GM21381 (cell line): ENCODE data around the gene RAD51AP2.
"Not testable (repeated sequence)": the region's sequence is repeated elsewhere in the genome, so short reads cannot be mapped to it uniquely, and the experiment has no call there.

Experiments used
- ATAC-seq: cut with Tn5 transposase; IDR thresholded peaks from one replicate; pipeline ENCODE4 v1.9.1; 2021; ENCODE audit warnings: mild to moderate bottlenecking, moderate library complexity; ENCODE audit not compliant: unreplicated experiment

Gene RAD51AP2

GRCh38 chr2:17518212-17519154 lies at the start of gene RAD51AP2:
Gene RAD51AP2 (minus strand): TSS chr2:17518440. CDS start chr2:17518415, 25 bp downstream.
- peak; percentile 85 for ATAC-seq

GRCh38 chr2:17565726-17566125 lies 47.5 kb upstream of the RAD51AP2 start:
- ATAC-seq: not testable (repeated sequence)

GRCh38 chr2:17558878-17559277 lies 40.6 kb upstream of the RAD51AP2 start:
- no peak for ATAC-seq

GRCh38 chr2:17558053-17558452 lies 39.8 kb upstream of the RAD51AP2 start:
- no peak for ATAC-seq

GRCh38 chr2:17557596-17557995 lies 39.4 kb upstream of the RAD51AP2 start:
- ATAC-seq: no peak

- no peak for ATAC-seq
Measured at GRCh38 chr2:17555150-17555549, 36.9 kb upstream of the RAD51AP2 start.

GRCh38 chr2:17550907-17551306 lies 32.7 kb upstream of the RAD51AP2 start:
- ATAC-seq: no peak

- no peak for ATAC-seq
Measured at GRCh38 chr2:17547737-17548136, 29.5 kb upstream of the RAD51AP2 start.

- no peak for ATAC-seq
Measured at GRCh38 chr2:17547237-17547636, 29.0 kb upstream of the RAD51AP2 start.

GRCh38 chr2:17545680-17546613 lies 27.7 kb upstream of the RAD51AP2 start:
- no peak for ATAC-seq

GRCh38 chr2:17544256-17544655 lies 26.0 kb upstream of the RAD51AP2 start:
- ATAC-seq: no peak

- ATAC-seq: no peak
Measured at GRCh38 chr2:17543848-17544247, 25.6 kb upstream of the RAD51AP2 start.

- ATAC-seq: no peak
Measured at GRCh38 chr2:17543131-17543660, 25.0 kb upstream of the RAD51AP2 start.

GRCh38 chr2:17542471-17542870 lies 24.2 kb upstream of the RAD51AP2 start:
- no peak for ATAC-seq

- no peak for ATAC-seq
Measured at GRCh38 chr2:17541531-17541950, 23.3 kb upstream of the RAD51AP2 start.

- ATAC-seq: no peak
Measured at GRCh38 chr2:17540813-17541530, 22.7 kb upstream of the RAD51AP2 start.

- ATAC-seq: no peak
Measured at GRCh38 chr2:17540093-17540812, 22.0 kb upstream of the RAD51AP2 start, which contains the start of gene VSNL1. Gene VSNL1 (plus strand): TSS chr2:17540696. CDS start chr2:17592075, 51,379 bp downstream.

- ATAC-seq: no peak
Measured at GRCh38 chr2:17539611-17540092, 21.4 kb upstream of the RAD51AP2 start.

- ATAC-seq: peak; percentile 46
Measured at GRCh38 chr2:17538844-17539554, 20.8 kb upstream of the RAD51AP2 start.
